OCI-LY7 (cell line): ENCODE results near the gene CD28.

Source experiments
- CTCF ChIP-seq: fragments of 200-600 bp; sonication (generic); conservative IDR thresholded peaks from 2 replicates; pipeline ENCODE4 v1.5.1; 2014; ENCODE audit warnings: mild to moderate bottlenecking, antibody characterized with exemption, low read length, moderate library complexity, mixed read lengths
- EZH2phosphoT487 ChIP-seq: fragments of 200-600 bp; sonication (generic); IDR thresholded peaks from 2 replicates; pipeline ENCODE4 v1.6.1; 2018; ENCODE audit warnings: low read depth, borderline replicate concordance, mild to moderate bottlenecking, mixed run types, antibody characterized with exemption, low read length, moderate library complexity, mixed read lengths

- no peak for TF ChIP-seq CTCF
- no peak for TF ChIP-seq EZH2phosphoT487
These were observed 4.5 kb downstream of the CD28 start for GRCh38 chr2:203710952-203711351.
